Tibial nerve (tissue), 4 donors: ENCODE results near the gene POLR2F.

Experiments used
- EP300 ChIP-seq, 2 donors: sonication (generic); formaldehyde crosslinking; IDR thresholded peaks; one replicate each; pipeline ENCODE4 v1.6.1; 2017; ENCODE audit warnings: antibody characterized with exemption in 2 of 2, mild to moderate bottlenecking in 1 of 2
- POLR2A ChIP-seq, 2 donors: fragments of 450-650 bp; IDR thresholded peaks; one replicate each; pipeline ENCODE4 v1.6.1; 2017; ENCODE audit warnings: antibody characterized with exemption in 2 of 2, mild to moderate bottlenecking in 2 of 2, moderate library complexity in 2 of 2
- TF ChIP-seq, protein P1 (sequence below), 5 experiments: fragments of 200-600 bp in 3 of 5; fragments of 450-650 bp in 2 of 5; sonication (generic) in 3 of 5; IDR thresholded peaks; one replicate each; pipeline ENCODE4 v1.5.1; 2016 to 2019; ENCODE audit warnings: antibody characterized with exemption in 5 of 5, mild to moderate bottlenecking in 3 of 5, moderate library complexity in 2 of 5

DNA sequence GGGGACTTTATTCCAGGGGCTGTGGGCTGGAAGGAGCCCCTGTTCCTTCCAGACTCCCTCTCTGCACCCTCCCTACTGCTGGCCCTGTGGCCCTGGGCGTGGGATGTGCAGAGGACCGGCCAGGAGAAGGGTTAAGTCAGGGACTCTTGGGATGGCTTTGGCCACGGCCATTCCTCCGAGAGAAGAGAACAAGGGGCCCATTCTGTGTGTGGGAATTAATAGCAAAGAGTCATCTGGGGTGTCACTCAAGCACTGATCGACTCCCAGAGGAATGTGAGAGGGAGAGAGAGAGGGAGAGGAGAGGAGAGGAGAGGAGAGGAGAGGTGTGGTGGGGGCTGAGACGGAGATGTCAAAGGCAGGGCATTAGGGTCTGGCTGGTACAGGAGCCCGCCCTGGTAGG is 45.0 kb downstream of the POLR2F start:
- TF ChIP-seq, protein P1, sequence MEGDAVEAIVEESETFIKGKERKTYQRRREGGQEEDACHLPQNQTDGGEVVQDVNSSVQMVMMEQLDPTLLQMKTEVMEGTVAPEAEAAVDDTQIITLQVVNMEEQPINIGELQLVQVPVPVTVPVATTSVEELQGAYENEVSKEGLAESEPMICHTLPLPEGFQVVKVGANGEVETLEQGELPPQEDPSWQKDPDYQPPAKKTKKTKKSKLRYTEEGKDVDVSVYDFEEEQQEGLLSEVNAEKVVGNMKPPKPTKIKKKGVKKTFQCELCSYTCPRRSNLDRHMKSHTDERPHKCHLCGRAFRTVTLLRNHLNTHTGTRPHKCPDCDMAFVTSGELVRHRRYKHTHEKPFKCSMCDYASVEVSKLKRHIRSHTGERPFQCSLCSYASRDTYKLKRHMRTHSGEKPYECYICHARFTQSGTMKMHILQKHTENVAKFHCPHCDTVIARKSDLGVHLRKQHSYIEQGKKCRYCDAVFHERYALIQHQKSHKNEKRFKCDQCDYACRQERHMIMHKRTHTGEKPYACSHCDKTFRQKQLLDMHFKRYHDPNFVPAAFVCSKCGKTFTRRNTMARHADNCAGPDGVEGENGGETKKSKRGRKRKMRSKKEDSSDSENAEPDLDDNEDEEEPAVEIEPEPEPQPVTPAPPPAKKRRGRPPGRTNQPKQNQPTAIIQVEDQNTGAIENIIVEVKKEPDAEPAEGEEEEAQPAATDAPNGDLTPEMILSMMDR (IDR thresholded peaks at IDR 0.05): no peak
- peak in 1 of 2 donors; percentile 69 for TF ChIP-seq EP300 (IDR thresholded peaks at IDR 0.05)
- peak in 1 of 2 donors; percentile 35 for TF ChIP-seq POLR2A (IDR thresholded peaks at IDR 0.05)
